ENCODE measurements around the gene KLF11.
"Not testable (repeated sequence)": the region's sequence is repeated elsewhere in the genome, so short reads cannot be mapped to it uniquely, and the experiment has no call there.

DNA sequence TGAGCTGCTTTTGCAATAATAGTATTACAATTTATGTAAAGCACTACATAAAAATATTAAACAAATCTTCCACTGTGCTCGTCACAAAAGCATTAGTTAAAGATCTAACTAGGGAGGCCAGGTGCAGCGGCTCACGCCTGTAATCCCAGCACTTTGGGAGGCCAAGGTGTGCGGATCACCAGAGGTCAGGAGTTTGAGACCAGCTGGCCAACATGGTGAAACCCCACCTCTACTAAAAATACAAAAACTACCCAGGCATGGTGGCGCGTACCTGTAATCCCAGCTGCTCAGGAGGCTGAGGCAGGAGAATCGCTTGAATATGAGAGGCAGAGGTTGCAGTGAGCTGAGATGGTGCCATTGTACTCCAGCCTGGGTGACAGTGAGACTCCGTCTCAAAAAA lies 12.6 kb upstream of the KLF11 start:
- not testable (repeated sequence) for TF ChIP-seq EZH2 (IDR thresholded peaks at IDR 0.05; ENCODE audit: borderline replicate concordance, insufficient read depth, low read length, poor library complexity, severe bottlenecking); POLR2AphosphoS5 (IDR thresholded peaks at IDR 0.05); RAD21 (conservative IDR thresholded peaks at IDR 0.05)
- TF ChIP-seq, protein P1, sequence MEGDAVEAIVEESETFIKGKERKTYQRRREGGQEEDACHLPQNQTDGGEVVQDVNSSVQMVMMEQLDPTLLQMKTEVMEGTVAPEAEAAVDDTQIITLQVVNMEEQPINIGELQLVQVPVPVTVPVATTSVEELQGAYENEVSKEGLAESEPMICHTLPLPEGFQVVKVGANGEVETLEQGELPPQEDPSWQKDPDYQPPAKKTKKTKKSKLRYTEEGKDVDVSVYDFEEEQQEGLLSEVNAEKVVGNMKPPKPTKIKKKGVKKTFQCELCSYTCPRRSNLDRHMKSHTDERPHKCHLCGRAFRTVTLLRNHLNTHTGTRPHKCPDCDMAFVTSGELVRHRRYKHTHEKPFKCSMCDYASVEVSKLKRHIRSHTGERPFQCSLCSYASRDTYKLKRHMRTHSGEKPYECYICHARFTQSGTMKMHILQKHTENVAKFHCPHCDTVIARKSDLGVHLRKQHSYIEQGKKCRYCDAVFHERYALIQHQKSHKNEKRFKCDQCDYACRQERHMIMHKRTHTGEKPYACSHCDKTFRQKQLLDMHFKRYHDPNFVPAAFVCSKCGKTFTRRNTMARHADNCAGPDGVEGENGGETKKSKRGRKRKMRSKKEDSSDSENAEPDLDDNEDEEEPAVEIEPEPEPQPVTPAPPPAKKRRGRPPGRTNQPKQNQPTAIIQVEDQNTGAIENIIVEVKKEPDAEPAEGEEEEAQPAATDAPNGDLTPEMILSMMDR (IDR thresholded peaks at IDR 0.05; ENCODE audit: poor library complexity, severe bottlenecking) = not testable (repeated sequence)
